ENCODE data around the gene PIEZO2. TPM values are rescaled to one million over a fixed set of nuclear protein-coding genes. Genes with fewer than 3 reads are reported as not detected.

The PIEZO2 gene
- total RNA-seq, 3 donors from 2014 or later (not counting 1 experiment from before 2014, with no cell fraction given), result not detected

DNA sequence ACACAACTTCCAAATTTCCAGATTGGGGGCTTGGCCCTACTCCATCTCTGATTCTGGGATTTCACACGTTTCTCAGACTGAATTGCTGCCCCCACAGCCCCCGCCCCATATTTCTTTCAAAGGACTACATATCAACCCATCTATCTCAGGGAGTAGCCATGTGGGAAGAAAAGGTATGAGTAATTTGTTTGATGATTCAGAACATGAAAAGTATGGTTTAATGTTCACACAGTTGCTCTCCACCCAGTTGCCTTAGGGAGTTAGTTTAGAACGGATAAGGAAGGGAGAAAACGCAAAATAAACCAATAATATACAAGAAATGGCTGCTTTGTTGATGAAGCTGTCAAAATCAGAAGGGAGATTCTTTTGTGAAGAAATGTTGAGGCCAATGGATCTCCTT, 145.1 kb downstream of the PIEZO2 start:
- Histone ChIP-seq H3K4me1 (ENCODE audit: control insufficient read depth, insufficient read depth, low read length) (no peaks in the 10 kb centered on the region), H3K4me3 (ENCODE audit: low read length) (no peak overlapping the region), H3K9me3 (ENCODE audit: control insufficient read depth, insufficient read depth, low read length) (peaks cover 5% of the 10 kb centered on the region), H3K36me3 (ENCODE audit: control insufficient read depth, insufficient read depth, low read length) (no peaks in the 10 kb centered on the region), H3K27me3 (ENCODE audit: control insufficient read depth, insufficient read depth, low read length) (no peaks in the 10 kb centered on the region), H3K27ac (ENCODE audit: low read length) (no peak overlapping the region)
- no peaks in the 10 kb centered on the region for H3K27me3 Mint-ChIP-seq (ENCODE audit: low read depth in 2 of 2)
- no peak for TF ChIP-seq CTCF (IDR thresholded peaks at IDR 0.05)
- intact Hi-C loops (cut with micrococcal nuclease), result no loop called here
- no CpG with 5 or more reads among the region's 4 CpGs for WGBS (ENCODE audit: insufficient coverage)
- H3K36me3 Mint-ChIP-seq, result no peaks in the 10 kb centered on the region
- DNase-seq (no peak), ATAC-seq (no peak)
- H3K4me1 Mint-ChIP-seq, result no peaks in the 10 kb centered on the region
- no peak overlapping the region for H3K4me3 Mint-ChIP-seq
- no peak overlapping the region for H3K27ac Mint-ChIP-seq
- H3K9me3 Mint-ChIP-seq, result peaks cover 3 to 4% of the 10 kb centered on the region in 2 donors

GRCh38 chr18:11002796-11003195, 146.6 kb downstream of the PIEZO2 start:
- Histone ChIP-seq H3K27me3 (ENCODE audit: control insufficient read depth, insufficient read depth, low read length) (no peaks in the 10 kb centered on the region), H3K27ac (ENCODE audit: low read length) (no peak overlapping the region), H3K36me3 (ENCODE audit: control insufficient read depth, insufficient read depth, low read length) (no peaks in the 10 kb centered on the region), H3K9me3 (ENCODE audit: control insufficient read depth, insufficient read depth, low read length) (peaks cover 5% of the 10 kb centered on the region), H3K4me1 (ENCODE audit: control insufficient read depth, insufficient read depth, low read length) (no peaks in the 10 kb centered on the region), H3K4me3 (ENCODE audit: low read length) (no peak overlapping the region)
- WGBS (ENCODE audit: insufficient coverage), result 65% methylated on average over 4 of the region's 4 CpGs
- H3K9me3 Mint-ChIP-seq, result peaks cover 4 to 5% of the 10 kb centered on the region in 2 donors
- intact Hi-C loops (cut with micrococcal nuclease), result no loop called here
- no peak overlapping the region for H3K27ac Mint-ChIP-seq
- H3K4me3 Mint-ChIP-seq, result no peak overlapping the region
- ATAC-seq (no peak), DNase-seq (no peak)
- H3K4me1 Mint-ChIP-seq, result no peaks in the 10 kb centered on the region
- no peaks in the 10 kb centered on the region for H3K36me3 Mint-ChIP-seq
- no peaks in the 10 kb centered on the region for H3K27me3 Mint-ChIP-seq (ENCODE audit: low read depth in 2 of 2)
- no peak for TF ChIP-seq CTCF (IDR thresholded peaks at IDR 0.05)

- intact Hi-C loops (cut with micrococcal nuclease), result no loop called here
- peaks cover under 1% of the 10 kb centered on the region for H3K36me3 Mint-ChIP-seq
- no peak overlapping the region for H3K4me3 Mint-ChIP-seq
- peaks cover 4 to 8% of the 10 kb centered on the region in 2 donors for H3K9me3 Mint-ChIP-seq
- DNase-seq, result no peak
- H3K27ac Mint-ChIP-seq, result no peak overlapping the region
- H3K4me3 ChIP-seq (ENCODE audit: low read length), result no peak overlapping the region
- H3K9me3 ChIP-seq (ENCODE audit: control insufficient read depth, insufficient read depth, low read length), result peaks cover 5% of the 10 kb centered on the region
- no peaks in the 10 kb centered on the region for H3K27me3 Mint-ChIP-seq (ENCODE audit: low read depth in 2 of 2)
- no peak overlapping the region for H3K27ac ChIP-seq (ENCODE audit: low read length)
- no peaks in the 10 kb centered on the region for H3K4me1 Mint-ChIP-seq
- H3K36me3 ChIP-seq (ENCODE audit: control insufficient read depth, insufficient read depth, low read length), result no peaks in the 10 kb centered on the region
- 87% methylated on average over 1 of the region's 1 CpG for WGBS (ENCODE audit: insufficient coverage)
- ATAC-seq, result no peak
- no peaks in the 10 kb centered on the region for H3K27me3 ChIP-seq (ENCODE audit: control insufficient read depth, insufficient read depth, low read length)
- no peak for TF ChIP-seq CTCF (IDR thresholded peaks at IDR 0.05)
- no peaks in the 10 kb centered on the region for H3K4me1 ChIP-seq (ENCODE audit: control insufficient read depth, insufficient read depth, low read length)
Measured at GRCh38 chr18:11002277-11002676, 147.1 kb downstream of the PIEZO2 start.

- H3K4me3 ChIP-seq (ENCODE audit: low read length), result no peak overlapping the region
- ATAC-seq (no peak), DNase-seq (no peak)
- no peak overlapping the region for H3K27ac ChIP-seq (ENCODE audit: low read length)
- peaks cover 7% of the 10 kb centered on the region for H3K36me3 Mint-ChIP-seq
- no peaks in the 10 kb centered on the region for H3K36me3 ChIP-seq (ENCODE audit: control insufficient read depth, insufficient read depth, low read length)
- H3K4me1 ChIP-seq (ENCODE audit: control insufficient read depth, insufficient read depth, low read length), result no peaks in the 10 kb centered on the region
- peaks cover 6 to 15% of the 10 kb centered on the region in 2 donors for H3K9me3 Mint-ChIP-seq
- H3K4me1 Mint-ChIP-seq, result no peaks in the 10 kb centered on the region
- WGBS (ENCODE audit: insufficient coverage), result 84% methylated on average over 2 of the region's 3 CpGs
- H3K27me3 ChIP-seq (ENCODE audit: control insufficient read depth, insufficient read depth, low read length), result no peaks in the 10 kb centered on the region
- no peaks in the 10 kb centered on the region for H3K27me3 Mint-ChIP-seq (ENCODE audit: low read depth in 2 of 2)
- no peak overlapping the region for H3K27ac Mint-ChIP-seq
- no peak for TF ChIP-seq CTCF (IDR thresholded peaks at IDR 0.05)
- intact Hi-C loops (cut with micrococcal nuclease), result no loop called here
- no peak overlapping the region for H3K4me3 Mint-ChIP-seq
- H3K9me3 ChIP-seq (ENCODE audit: control insufficient read depth, insufficient read depth, low read length), result peaks cover 5% of the 10 kb centered on the region
Measured at GRCh38 chr18:11000071-11000470, 149.3 kb downstream of the PIEZO2 start.
